HEK293 (cell line): ENCODE measurements around the gene ADIG.

Experiments
- CTCF ChIP-seq: fragments of 450-650 bp; formaldehyde crosslinking; IDR thresholded peaks from 2 replicates; pipeline ENCODE4 v1.5.1; 2016; ENCODE audit warnings: missing biosample characterization, missing genetic modification characterization
- MZF1 ChIP-seq: fragments of 450-650 bp; formaldehyde crosslinking; IDR thresholded peaks from 2 replicates; pipeline ENCODE4 v1.5.1; 2017; ENCODE audit warnings: missing biosample characterization, missing genetic modification characterization, borderline replicate concordance
- PBX3 ChIP-seq: sonication (generic); formaldehyde crosslinking; IDR thresholded peaks from 2 replicates; pipeline ENCODE4 v1.8.1; 2022; ENCODE audit warnings: mild to moderate bottlenecking, moderate library complexity, missing genetic modification reagents
- SETDB1 ChIP-seq: IDR thresholded peaks from one replicate; pipeline ENCODE4 v1.6.1; 2017; ENCODE audit warnings: mild to moderate bottlenecking, low read length, moderate library complexity, mixed read lengths; ENCODE audit not compliant: insufficient read length
- ZBTB20 ChIP-seq: fragments of 450-650 bp; formaldehyde crosslinking; IDR thresholded peaks from 2 replicates; pipeline ENCODE4 v1.5.1; 2016; ENCODE audit warnings: missing biosample characterization, missing genetic modification characterization
- ZBTB26 ChIP-seq: fragments of 450-650 bp; formaldehyde crosslinking; optimal IDR thresholded peaks from 2 replicates; pipeline ENCODE3; 2016; ENCODE audit warnings: missing biosample characterization, mild to moderate bottlenecking, missing genetic modification characterization
- ZNF140 ChIP-seq: fragments of 450-650 bp; formaldehyde crosslinking; IDR thresholded peaks from 2 replicates; pipeline ENCODE4 v1.5.1; 2016; ENCODE audit warnings: missing biosample characterization, missing genetic modification characterization
- ZNF19 ChIP-seq: fragments of 450-650 bp; formaldehyde crosslinking; IDR thresholded peaks from 2 replicates; pipeline ENCODE4; 2016; ENCODE audit warnings: missing biosample characterization, missing genetic modification characterization, low read depth
- ZNF302 ChIP-seq: fragments of 450-650 bp; formaldehyde crosslinking; IDR thresholded peaks from 2 replicates; pipeline ENCODE4 v1.5.1; 2016; ENCODE audit warnings: missing biosample characterization, missing genetic modification characterization, low read depth
- ZNF335 ChIP-seq: fragments of 450-650 bp; formaldehyde crosslinking; conservative IDR thresholded peaks from 2 replicates; pipeline ENCODE4 v1.5.1; 2016; ENCODE audit warnings: missing biosample characterization, missing genetic modification characterization
- ZNF513 ChIP-seq: fragments of 450-650 bp; IDR thresholded peaks from 2 replicates; pipeline ENCODE4 v1.5.1; 2018; ENCODE audit warnings: missing biosample characterization, missing genetic modification characterization
- ZNF571 ChIP-seq: fragments of 450-650 bp; formaldehyde crosslinking; IDR thresholded peaks from 2 replicates; pipeline ENCODE4 v1.5.0; 2017; ENCODE audit warnings: missing biosample characterization, missing genetic modification characterization

- no peak for TF ChIP-seq ZBTB20 (tag by site-specific recombination)
- TF ChIP-seq MZF1 (tag by site-specific recombination): no peak
- no peak for TF ChIP-seq PBX3
- TF ChIP-seq ZNF19 (tag by site-specific recombination): no peak
- no peak for TF ChIP-seq CTCF
- TF ChIP-seq ZNF302 (tag by site-specific recombination): no peak
- TF ChIP-seq ZNF140 (tag by site-specific recombination): no peak
- TF ChIP-seq ZNF335 (tag by site-specific recombination): no peak
- no peak for TF ChIP-seq ZBTB26
- no peak for TF ChIP-seq SETDB1
- no peak for TF ChIP-seq ZNF513 (tag by site-specific recombination)
- no peak for TF ChIP-seq ZNF571 (tag by site-specific recombination)
Measured at GRCh38 chr20:38623061-38623460, 42.1 kb downstream of the ADIG start.
